Rectal smooth muscle tissue (tissue), 1 donor: ENCODE measurements around the gene RBBP8NL.
"Not testable (repeated sequence)": the region's sequence is repeated elsewhere in the genome, so short reads cannot be mapped to it uniquely, and the experiment has no call there.

Source experiments
- H3K27ac ChIP-seq: one replicate; pipeline ENCODE4 v1.7.0; 2013; ENCODE audit warnings: low read depth, low read length, inconsistent platforms
- H3K27me3 ChIP-seq: one replicate; pipeline ENCODE4 v1.7.0; 2013; ENCODE audit warnings: low read length; ENCODE audit not compliant: control insufficient read depth, insufficient read depth
- H3K36me3 ChIP-seq: one replicate; pipeline ENCODE4 v1.7.0; 2013; ENCODE audit warnings: low read length; ENCODE audit not compliant: control insufficient read depth, insufficient read depth
- H3K4me1 ChIP-seq: one replicate; pipeline ENCODE4 v1.7.0; 2013; ENCODE audit warnings: low read length; ENCODE audit not compliant: control insufficient read depth, insufficient read depth
- H3K4me3 ChIP-seq: one replicate; pipeline ENCODE4 v1.7.0; 2013; ENCODE audit warnings: low read length
- H3K9ac ChIP-seq: one replicate; pipeline ENCODE4 v1.7.0; 2013; ENCODE audit warnings: low read length

RBBP8NL gene

GRCh38 chr20:62430311-62430853, 3.0 kb upstream of the RBBP8NL start:
- Histone ChIP-seq H3K4me1 (peaks cover 2% of the 10 kb centered on the region), H3K9ac (no peak overlapping the region), H3K27me3 (no peaks in the 10 kb centered on the region), H3K4me3 (no peak overlapping the region), H3K36me3 (no peaks in the 10 kb centered on the region), H3K27ac (no peak overlapping the region)

GRCh38 chr20:62429455-62430310, 2.3 kb upstream of the RBBP8NL start:
- no peak overlapping the region for H3K9ac ChIP-seq
- H3K36me3 ChIP-seq, result no peaks in the 10 kb centered on the region
- no peaks in the 10 kb centered on the region for H3K27me3 ChIP-seq
- H3K4me3 ChIP-seq, result no peak overlapping the region
- no peak overlapping the region for H3K27ac ChIP-seq
- peaks cover 2% of the 10 kb centered on the region for H3K4me1 ChIP-seq

GRCh38 chr20:62428396-62429295, 1.3 kb upstream of the RBBP8NL start:
- Histone ChIP-seq H3K27ac (no peak overlapping the region), H3K36me3 (no peaks in the 10 kb centered on the region), H3K4me1 (no peaks in the 10 kb centered on the region), H3K4me3 (no peak overlapping the region), H3K9ac (no peak overlapping the region), H3K27me3 (no peaks in the 10 kb centered on the region)

GRCh38 chr20:62428002-62428372, 648 bp upstream of the RBBP8NL start:
- Histone ChIP-seq H3K36me3 (no peaks in the 10 kb centered on the region), H3K4me3 (no peak overlapping the region), H3K27ac (no peak overlapping the region), H3K9ac (no peak overlapping the region), H3K4me1 (no peaks in the 10 kb centered on the region), H3K27me3 (no peaks in the 10 kb centered on the region)

- Histone ChIP-seq H3K27ac (no peak overlapping the region), H3K27me3 (no peaks in the 10 kb centered on the region), H3K4me1 (no peaks in the 10 kb centered on the region), H3K4me3 (no peak overlapping the region), H3K9ac (no peak overlapping the region), H3K36me3 (no peaks in the 10 kb centered on the region)
Observed at GRCh38 chr20:62426699-62427131, 624 bp downstream of the RBBP8NL start.

GRCh38 chr20:62426059-62426348, 1.3 kb downstream of the RBBP8NL start:
- H3K27ac ChIP-seq, H3K36me3 ChIP-seq, H3K9ac ChIP-seq, H3K27me3 ChIP-seq, H3K4me1 ChIP-seq, H3K4me3 ChIP-seq: not testable (repeated sequence)

GRCh38 chr20:62425281-62426058, 1.9 kb downstream of the RBBP8NL start:
- Histone ChIP-seq H3K4me1 (no peaks in the 10 kb centered on the region), H3K4me3 (no peak overlapping the region), H3K27ac (no peak overlapping the region), H3K27me3 (no peaks in the 10 kb centered on the region), H3K36me3 (no peaks in the 10 kb centered on the region), H3K9ac (no peak overlapping the region)

GRCh38 chr20:62424249-62425107, 2.9 kb downstream of the RBBP8NL start:
- Histone ChIP-seq H3K27me3 (no peaks in the 10 kb centered on the region), H3K36me3 (no peaks in the 10 kb centered on the region)

GRCh38 chr20:62423326-62423706, 4.0 kb downstream of the RBBP8NL start:
- no peak overlapping the region for H3K9ac ChIP-seq
- H3K27me3 ChIP-seq, result no peaks in the 10 kb centered on the region
- no peak overlapping the region for H3K27ac ChIP-seq
- no peak overlapping the region for H3K4me3 ChIP-seq
- H3K36me3 ChIP-seq, result no peaks in the 10 kb centered on the region
- no peaks in the 10 kb centered on the region for H3K4me1 ChIP-seq

More at GRCh38 chr20:62424249-62425107, 2.9 kb downstream of the RBBP8NL start:
- no peak overlapping the region for H3K27ac ChIP-seq
- H3K9ac ChIP-seq, result no peak overlapping the region
- no peaks in the 10 kb centered on the region for H3K4me1 ChIP-seq
- no peak overlapping the region for H3K4me3 ChIP-seq

- Histone ChIP-seq H3K4me3 (no peak overlapping the region), H3K27me3 (no peaks in the 10 kb centered on the region)
Observed at GRCh38 chr20:62422636-62423325, 4.6 kb downstream of the RBBP8NL start.

GRCh38 chr20:62421716-62421990, 5.7 kb downstream of the RBBP8NL start:
- H3K4me3 ChIP-seq, result no peak overlapping the region
- H3K4me1 ChIP-seq, result no peaks in the 10 kb centered on the region
- no peak overlapping the region for H3K27ac ChIP-seq
- H3K27me3 ChIP-seq, result no peaks in the 10 kb centered on the region
- H3K36me3 ChIP-seq, result no peaks in the 10 kb centered on the region
- no peak overlapping the region for H3K9ac ChIP-seq

More at GRCh38 chr20:62422636-62423325, 4.6 kb downstream of the RBBP8NL start:
- Histone ChIP-seq H3K4me1 (no peaks in the 10 kb centered on the region), H3K9ac (no peak overlapping the region), H3K36me3 (no peaks in the 10 kb centered on the region), H3K27ac (no peak overlapping the region)
